SHP77 treated with DMSO at 0.1 percent for 48 hours (cell line): ENCODE results near the gene TDRKH.
"Not testable (repeated sequence)": the region's sequence is repeated elsewhere in the genome, so short reads cannot be mapped to it uniquely, and the experiment has no call there.

Source experiments
- DNase-seq: peaks from one replicate; lab custom pipeline; 2025; lab: John Stamatoyannopoulos, UW

The TDRKH gene

DNA sequence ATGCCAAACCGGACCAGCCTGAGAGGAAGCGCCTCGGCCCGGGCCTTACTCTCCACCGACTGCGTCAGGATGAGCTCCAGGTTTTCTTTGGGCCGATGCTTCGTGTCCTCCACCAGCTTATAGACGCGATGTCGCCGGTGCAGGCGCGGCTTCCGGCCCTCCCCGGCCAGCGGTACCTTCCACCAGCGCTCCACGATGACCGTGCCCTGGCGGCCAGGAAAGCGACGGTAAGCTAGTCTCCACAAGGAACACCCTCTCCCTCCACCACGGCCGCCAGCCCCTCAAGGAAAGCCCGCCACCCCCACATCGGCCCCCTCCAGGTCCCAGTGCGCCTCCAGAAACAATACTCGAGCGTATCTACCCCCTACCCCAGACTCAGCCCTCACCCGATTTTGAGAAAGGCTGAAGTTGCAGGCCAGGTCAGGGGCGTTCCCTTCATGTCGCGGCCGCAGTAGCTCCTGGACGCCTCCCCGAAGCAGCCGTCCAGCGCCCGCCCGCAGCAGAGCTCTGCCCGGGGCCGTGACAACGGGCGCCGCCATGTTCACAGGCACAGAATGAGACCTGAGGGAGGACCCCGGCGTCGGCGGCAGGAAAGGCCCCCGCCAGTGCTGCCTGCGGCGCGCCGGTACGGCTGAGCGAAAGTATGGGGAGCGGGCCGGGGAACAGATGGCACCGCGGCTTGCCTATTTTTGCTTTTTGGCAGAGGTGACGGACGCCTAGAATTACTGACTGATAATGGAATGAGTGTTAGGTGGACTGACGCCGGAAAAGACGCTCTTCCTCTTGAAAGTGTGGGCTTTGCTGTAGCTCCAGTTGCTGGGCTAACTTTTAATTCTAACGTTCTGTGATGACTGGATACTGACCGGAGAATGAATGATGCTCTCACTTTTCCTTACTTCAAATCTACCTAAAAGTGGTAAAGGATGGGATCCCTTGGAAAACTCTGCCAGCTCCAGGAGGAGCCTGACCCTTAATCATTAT, 27.1 kb downstream of the TDRKH start, which contains the start of gene MRPL9:
MRPL9 (minus strand) TSS at position 556 of the 981 bp plus-strand sequence; CDS start at position 539, 17 bp downstream.
- peak; percentile 93 for DNase-seq

DNA sequence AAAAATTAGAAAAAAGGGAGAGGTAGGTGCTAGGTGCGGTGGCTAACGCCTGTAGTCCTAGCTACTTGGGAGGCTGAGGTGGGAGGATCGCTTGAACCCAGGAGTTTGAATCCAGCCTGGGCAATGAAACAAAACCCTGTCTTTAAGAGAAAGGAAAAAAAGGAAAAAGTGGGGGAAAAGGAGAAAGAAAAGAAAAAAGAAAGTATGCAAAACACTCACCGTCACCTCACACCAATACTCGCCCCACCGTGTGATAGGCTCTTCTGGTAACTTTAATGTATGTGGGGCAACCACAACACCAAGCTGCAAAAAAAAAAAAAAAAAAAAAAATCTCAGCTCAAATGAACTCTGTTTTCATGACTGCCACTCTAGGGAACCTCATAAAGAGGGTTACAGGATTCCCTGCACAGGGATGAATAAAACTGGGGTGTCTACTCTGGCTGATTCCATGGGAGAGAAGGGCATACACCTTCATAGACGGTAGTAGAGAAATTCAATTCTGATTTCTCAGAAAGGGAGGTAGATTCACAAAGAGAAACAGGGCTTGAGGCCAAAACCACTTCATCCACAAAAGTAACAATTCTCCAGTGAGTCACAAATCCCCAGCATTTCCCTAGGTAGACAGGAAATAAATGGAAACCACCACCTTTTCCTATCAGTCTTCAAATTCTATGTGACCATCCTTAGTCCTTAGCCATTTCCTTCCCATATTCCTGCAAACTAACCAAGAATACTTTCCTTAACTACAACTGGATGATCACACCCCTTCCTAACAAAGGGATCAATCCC, 29.5 kb downstream of the TDRKH start:
- no peak for DNase-seq

DNA sequence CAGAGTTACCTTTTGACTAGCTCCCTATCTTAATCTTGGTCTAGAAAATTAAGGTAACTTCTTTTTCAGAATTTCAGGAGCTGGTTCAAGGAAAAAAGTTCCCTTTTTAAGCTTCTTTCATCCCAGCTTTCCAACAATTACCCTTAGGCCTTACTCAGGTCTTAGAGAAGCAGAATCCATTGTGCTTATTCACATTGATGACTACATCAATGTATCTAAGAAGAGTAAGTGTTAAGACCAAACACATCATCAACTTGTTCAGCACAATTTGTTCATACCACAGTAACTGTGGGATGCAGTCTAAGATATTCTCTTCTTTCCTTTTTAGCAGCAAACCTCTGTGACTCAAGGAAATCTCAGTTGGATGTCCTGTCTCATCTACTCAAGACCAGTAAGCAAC, 31.1 kb downstream of the TDRKH start:
- no peak for DNase-seq

DNA sequence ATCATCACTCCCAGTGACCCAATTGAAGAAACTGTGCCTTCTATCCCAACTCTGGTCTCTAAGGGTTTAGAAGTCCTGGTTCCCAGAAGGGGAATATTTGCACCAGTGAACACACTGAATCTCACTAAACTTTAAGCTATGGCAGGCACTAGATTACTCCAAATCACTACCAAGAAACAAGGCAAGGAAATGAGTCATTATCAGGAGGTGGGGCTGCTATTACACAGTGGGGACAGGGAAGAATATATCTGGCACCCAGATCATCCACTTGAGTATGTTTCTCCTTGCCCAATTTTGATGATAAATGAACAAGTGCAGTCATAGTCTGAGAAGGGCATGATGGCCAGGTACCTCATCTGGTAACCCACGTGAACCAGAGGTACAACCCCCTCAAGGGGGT, 34.0 kb downstream of the TDRKH start:
- no peak for DNase-seq

DNA sequence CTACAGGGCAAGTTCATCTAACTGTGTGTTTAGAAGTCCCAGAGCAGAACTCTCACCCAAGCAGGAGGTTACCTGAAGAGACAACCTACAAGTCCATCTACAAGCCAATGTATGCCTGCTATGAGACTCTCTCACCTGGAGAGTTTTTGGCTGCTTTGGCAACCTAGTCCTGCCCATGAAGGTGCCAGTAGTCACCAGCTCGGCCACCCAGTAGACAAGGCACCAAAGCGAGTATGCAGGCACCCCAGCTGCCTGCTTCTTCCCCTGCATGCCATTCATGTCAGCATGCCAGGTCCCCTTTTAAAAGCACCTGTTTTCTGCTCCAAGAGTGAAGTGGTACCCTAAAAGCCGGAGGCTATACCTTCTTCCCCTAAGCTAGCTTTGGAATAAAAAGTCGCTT, 48.8 kb downstream of the TDRKH start:
- no peak for DNase-seq

DNA sequence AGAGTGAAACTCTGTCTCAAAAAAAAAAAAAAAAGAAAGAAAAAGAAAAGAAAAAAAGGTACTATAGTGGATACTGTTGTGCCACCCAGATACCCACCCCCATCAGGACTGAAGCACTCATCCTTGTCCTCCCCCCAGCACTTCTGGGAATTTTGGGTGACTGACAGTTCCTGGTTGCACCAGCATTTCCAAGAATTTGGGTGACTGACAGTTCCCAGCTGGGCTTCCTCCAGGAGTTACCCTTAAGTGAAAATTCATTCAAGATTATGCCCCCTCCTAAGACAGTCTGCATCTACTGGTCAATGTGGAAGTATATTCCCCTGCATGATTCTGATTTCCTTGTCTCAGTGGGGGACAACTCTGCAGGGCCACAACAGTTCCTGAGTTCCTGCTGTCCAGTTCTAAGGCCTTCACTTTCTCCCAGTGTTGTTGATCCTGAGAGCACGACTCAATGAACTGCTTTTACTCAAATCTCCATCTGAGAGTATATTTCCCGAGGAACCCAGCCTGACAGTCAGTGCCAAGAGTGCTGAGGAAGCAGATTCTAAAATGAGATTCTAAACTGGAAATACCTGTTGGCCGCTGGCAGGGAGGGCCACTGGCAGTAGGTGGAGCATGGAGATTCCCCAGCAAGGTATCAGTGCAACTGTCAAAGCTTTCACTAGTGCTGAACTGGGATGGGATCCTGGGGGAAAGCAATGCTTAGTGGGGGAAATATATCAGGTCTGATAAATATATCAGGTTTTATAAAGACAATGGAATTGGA, 50.5 kb downstream of the TDRKH start:
- no peak for DNase-seq

DNA sequence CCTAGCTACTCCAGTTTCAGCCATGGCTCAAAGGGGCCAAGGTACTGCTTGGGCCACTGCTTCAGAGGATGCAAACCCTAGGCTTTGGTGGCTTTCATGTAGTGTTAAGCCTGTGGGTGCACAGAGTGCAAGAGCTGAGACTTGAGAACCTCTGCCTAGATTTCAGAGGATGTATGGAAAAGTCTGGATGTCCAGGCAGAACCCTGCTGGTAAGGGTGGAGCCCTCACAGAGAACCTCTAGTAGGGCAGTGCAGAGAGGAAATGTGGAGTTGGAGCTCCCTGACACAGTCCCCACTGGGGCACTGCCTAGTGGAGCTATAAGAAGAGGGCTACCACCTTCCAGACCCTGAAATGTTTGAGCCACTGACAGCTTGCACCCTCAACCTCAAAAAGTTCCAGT, 52.8 kb downstream of the TDRKH start:
- DNase-seq = no peak

DNA sequence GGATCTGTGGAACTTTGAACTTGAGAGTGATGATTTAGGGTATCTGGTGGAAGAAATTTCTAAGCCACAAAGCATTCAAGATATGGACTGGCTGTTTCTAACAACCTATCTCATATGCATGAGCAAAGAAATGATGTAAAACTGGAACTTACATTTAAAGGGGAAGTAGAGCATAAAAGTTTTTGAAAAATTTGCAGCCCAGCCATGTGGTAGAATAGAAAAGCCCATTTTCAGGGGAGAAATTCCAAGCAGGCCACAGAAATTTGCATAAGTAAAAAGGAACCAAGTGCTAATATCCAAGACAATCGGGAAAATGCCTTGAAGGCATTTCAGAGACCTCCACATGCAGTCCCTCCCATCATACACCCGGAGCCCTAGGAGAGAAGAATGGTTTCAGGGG, 53.3 kb downstream of the TDRKH start:
- DNase-seq = no peak

DNA sequence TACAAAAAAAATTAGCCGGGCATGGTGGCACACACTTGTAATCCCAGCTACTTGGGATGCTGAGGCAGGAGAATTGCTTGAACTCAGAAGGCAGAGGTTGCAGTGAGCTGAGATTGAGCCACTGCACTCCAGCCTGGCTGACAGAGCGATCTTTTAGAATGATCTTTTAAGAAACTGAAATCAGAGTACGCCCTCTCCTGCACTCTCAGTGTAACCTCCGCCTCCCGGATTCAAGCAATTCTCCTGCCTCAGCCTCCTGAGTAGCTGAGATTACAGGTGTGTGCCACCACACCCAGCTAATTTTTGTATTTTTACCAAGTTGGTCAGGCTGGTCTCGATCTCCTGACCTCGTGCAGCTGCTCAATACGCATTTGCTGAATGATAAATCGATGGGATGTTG, 56.3 kb downstream of the TDRKH start:
- DNase-seq = not testable (repeated sequence)

DNA sequence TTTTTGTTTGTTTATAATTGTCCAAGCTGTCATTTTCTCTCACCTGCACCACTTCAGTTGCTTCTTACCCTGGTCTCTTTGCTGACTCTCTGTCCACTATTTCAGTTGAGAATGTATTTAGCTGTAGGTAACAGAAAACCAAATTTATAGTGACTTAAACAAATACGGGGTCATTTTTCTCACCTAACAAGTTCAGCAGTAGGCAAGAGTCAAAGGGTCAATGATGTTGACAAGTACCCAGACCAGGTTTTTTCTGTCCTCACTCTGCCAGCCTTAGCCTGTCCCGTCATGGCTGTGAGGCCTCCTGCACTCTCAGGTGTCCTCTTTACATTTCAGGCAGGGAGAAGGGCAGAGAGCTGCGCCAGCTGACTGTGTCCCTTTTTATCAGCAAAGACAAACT, 57.2 kb downstream of the TDRKH start:
- no peak for DNase-seq

DNA sequence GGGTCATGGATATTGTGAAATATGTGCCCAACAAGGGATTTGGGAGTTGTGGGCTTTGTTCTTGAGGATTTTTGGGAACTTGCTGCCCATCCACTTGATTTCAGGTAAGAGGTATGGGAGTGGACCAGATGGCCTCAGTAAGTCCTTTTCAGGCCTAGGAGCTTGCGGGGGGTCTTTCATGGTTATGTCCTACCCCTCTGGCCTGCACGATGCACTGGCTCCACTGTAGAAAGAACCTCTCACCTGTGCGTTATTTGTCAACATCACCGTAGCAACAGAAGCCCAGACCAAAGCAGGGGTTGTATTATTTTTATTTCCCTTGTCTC, 60.4 kb downstream of the TDRKH start:
- DNase-seq = no peak

DNA sequence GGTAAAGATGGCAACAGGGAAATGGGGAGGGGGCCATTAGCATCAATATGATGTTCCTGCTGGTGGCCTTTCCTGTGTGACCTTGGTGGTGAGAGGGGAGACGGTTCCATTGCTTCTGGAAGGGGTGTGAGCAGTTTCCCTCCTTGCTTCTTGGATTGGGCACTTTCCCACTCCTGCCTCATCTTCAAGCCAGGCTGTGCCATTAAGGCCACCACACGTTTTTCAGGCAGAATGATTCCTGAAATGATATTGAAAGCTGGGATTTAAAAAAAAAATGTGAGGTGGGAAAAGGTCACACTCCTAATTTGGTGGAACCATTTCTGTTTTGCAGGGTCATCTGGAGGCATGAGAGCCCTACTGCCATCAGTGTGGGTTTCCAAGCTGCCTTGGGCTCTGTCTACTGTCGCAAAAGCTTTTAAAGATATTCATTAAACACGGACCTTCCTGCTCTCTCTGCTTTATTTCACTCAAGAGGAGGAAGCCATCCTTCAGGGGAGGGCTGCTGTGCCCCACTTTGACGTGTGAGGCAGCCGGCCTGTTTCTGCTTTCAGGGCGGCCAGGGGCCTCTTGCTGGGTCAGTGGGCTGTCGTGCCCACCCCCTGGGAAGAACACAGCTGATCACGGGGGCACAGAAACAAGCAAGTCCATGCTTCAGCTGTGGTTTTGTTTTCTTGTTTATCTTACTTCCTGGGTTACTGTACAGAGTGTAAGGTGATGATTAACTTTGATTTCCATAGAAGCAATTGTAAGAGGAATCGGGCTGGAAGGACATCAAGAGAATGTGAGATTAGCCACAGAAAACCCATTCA, 60.9 kb downstream of the TDRKH start:
- no peak for DNase-seq

DNA sequence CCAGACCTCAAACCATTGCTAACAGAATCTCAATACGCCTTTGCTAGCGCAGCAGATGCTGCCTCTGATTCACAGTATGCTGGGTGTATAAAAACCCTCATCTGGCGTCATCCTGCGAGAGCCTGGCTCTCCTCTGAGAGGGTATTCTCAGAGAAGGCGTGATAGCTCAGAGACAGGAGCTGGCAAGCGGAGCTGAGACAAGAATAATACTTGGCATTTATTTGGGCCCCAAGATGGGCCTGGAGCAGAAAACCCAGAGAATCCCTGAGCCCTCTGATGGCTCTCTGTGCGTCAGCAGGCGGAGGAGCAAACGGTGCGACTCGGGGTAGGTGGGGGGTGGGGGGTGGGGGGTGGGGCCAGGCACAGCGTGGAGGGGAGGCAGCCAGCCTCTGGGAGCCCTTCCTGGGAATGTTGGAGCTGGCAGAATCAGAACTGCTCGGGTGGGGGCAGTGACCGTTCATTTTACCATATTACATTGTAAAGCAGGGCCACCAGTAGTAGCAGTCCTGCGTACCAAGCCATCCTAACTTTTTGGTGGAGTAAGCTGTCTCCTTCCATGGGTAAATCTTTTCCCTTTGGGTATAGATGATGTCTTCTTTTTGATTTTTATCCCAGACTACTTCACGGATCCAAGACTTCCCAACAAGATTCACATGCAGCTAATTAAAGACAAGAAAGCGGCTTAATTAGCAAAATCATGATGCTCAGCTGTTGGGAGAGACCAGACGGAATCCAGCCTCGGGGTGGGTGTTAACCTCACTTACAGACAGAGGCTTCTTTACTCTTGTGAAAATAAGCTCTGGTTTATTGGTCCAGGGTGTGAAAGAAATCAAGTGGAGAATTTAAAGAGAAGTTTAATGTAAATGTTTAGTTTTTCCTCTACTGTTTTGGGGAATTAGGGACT, 61.9 kb downstream of the TDRKH start:
- peak; percentile 69 for DNase-seq

DNA sequence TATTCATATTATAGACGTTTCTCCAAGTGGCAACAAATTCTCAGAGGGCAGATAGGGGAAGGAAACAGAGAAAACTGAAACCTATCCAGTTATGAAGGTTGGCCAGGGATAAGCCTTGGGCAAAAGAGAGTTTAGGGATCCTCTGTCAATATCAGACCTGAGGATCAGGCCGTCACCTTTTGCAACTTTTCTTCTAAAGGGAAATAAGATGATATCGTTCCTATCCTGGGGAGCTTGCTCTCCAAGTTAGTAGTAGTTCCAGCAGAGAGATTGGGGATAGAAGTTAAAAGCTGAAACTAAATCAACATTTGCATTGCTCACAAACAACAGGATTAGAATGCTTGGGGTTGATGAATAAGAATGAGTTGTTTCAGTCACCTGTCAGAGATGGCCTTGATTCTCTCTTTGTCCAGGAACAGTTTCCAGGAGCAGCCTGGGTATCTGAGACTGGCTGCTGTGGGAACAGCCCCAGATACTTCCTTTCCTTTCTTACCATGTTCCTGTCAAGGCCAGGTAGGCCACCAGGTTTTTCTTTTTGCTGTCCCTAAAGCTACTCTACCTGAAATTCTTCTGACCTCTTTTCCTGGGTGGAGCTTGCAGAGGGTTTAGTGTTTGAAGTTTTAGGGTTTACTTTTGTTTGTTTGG, 66.5 kb downstream of the TDRKH start:
- DNase-seq = no peak
